Left renal pelvis (tissue), 4 donors: ENCODE data around the gene CAMLG. TPM values are rescaled to one million over a fixed set of nuclear protein-coding genes. Genes with fewer than 3 reads are reported as not detected.

Experiments
- DNase-seq, 4 donors: peaks; one replicate each; pipeline ENCODE4 v3.0.0-alpha.2; 2013; ENCODE audit warnings: low read depth in 4 of 4, low spot score in 3 of 4
- polyA plus RNA-seq, 4 donors: library from polyadenylated mRNA; unstranded; fragments of 120-200 nt; gene quantifications; one replicate each; pipeline ENCODE4 v1.2.1, GENCODE V29; 2013; ENCODE audit not compliant: insufficient read length in 4 of 4

Gene CAMLG
- polyA plus RNA-seq, 4 donors: 66.7 to 87.5 (median 72.1) TPM

GRCh38 chr5:134772461-134773125, 34.2 kb downstream of the CAMLG start:
- DNase-seq: no peak

GRCh38 chr5:134777366-134777765, 39.0 kb downstream of the CAMLG start:
- no peak for DNase-seq

GRCh38 chr5:134784241-134784920, 46.0 kb downstream of the CAMLG start:
- no peak for DNase-seq

- DNase-seq: no peak
Measured at GRCh38 chr5:134784946-134785620, 46.7 kb downstream of the CAMLG start.

- DNase-seq: no peak
Measured at GRCh38 chr5:134787692-134788091, 49.3 kb downstream of the CAMLG start.

- DNase-seq: no peak
Measured at GRCh38 chr5:134791580-134791979, 53.2 kb downstream of the CAMLG start.

GRCh38 chr5:134792286-134792685, 53.9 kb downstream of the CAMLG start:
- DNase-seq: no peak

GRCh38 chr5:134793111-134793510, 54.8 kb downstream of the CAMLG start:
- no peak for DNase-seq

- DNase-seq: no peak
Measured at GRCh38 chr5:134794082-134794481, 55.7 kb downstream of the CAMLG start.

GRCh38 chr5:134794819-134795218, 56.5 kb downstream of the CAMLG start:
- DNase-seq: no peak

- no peak for DNase-seq
Measured at GRCh38 chr5:134798468-134798867, 60.1 kb downstream of the CAMLG start.

Other genes starting within 250 kb of the CAMLG start
- gene JADE2, start 212.9 kb upstream of the CAMLG start, polyA plus RNA-seq: 10 to 100 TPM in 1 of 4 donors, 1 to 10 TPM in 3; 3.9 to 12.8 (median 9.2) TPM
- gene SAR1B, start 105.7 kb upstream of the CAMLG start, polyA plus RNA-seq: 10 to 100 TPM; 27.6 to 46.0 (median 40.0) TPM
- 10 to 100 TPM; 20.8 to 31.6 (median 25.0) TPM for gene SEC24A, start 89.8 kb upstream of the CAMLG start, polyA plus RNA-seq
- gene DDX46, start 20.2 kb downstream of the CAMLG start, polyA plus RNA-seq: 10 to 100 TPM; 58.6 to 89.5 (median 79.6) TPM
- 100 to 1,000 TPM in 2 of 4 donors, 10 to 100 TPM in 2; 83.2 to 119 (median 101) TPM for gene C5orf24, start 107.4 kb downstream of the CAMLG start, polyA plus RNA-seq
- gene TXNDC15, start 135.8 kb downstream of the CAMLG start, polyA plus RNA-seq: 100 to 1,000 TPM in 2 of 4 donors, 10 to 100 TPM in 2; 80.8 to 140 (median 105) TPM
- 10 to 100 TPM in 3 of 4 donors, 1 to 10 TPM in 1; 5.7 to 17.1 (median 13.0) TPM for gene PCBD2, start 166.6 kb downstream of the CAMLG start, polyA plus RNA-seq
- 1 to 10 TPM in 3 of 4 donors, under 1 TPM in 1; 0.67 to 1.8 (median 1.2) TPM for gene CATSPER3, start 229.4 kb downstream of the CAMLG start, polyA plus RNA-seq